GM18951 (cell line): ENCODE data around the gene PIEZO2.

Experiments
- POLR2A ChIP-seq: IDR thresholded peaks from 4 replicates; pipeline ENCODE4 v1.6.1; 2011; ENCODE audit warnings: mild to moderate bottlenecking; ENCODE audit not compliant: insufficient read length, insufficient read depth; ENCODE audit errors: extremely low read depth
- in situ Hi-C: fragments of 300-500 bp; cut with MboI; formaldehyde crosslinking; loops from one replicate; pipeline ENCODE4 v1.12.0; 2022; ENCODE audit warnings: low sequenced_read_pairs, mixed read lengths, inconsistent platforms; ENCODE audit not compliant: unreplicated experiment

Gene PIEZO2

GRCh38 chr18:10973567-10974203 is 175.7 kb downstream of the PIEZO2 start:
- in situ Hi-C loops = loop anchor here (5.0 kb wide), 1 partner anchor 34 kb away; no protein-coding TSS in a partner anchor
- no peak for TF ChIP-seq POLR2A

GRCh38 chr18:10971717-10972116 is 177.7 kb downstream of the PIEZO2 start:
- TF ChIP-seq POLR2A = no peak
- in situ Hi-C loops = loop anchor here (5.0 kb wide), 1 partner anchor 36 kb away; no protein-coding TSS in a partner anchor

- in situ Hi-C loops = no loop called here
Observed at GRCh38 chr18:10965119-10965518, 184.2 kb downstream of the PIEZO2 start.

GRCh38 chr18:10953672-10954071 is 195.7 kb downstream of the PIEZO2 start:
- no peak for TF ChIP-seq POLR2A
- in situ Hi-C loops = no loop called here

More at GRCh38 chr18:10965119-10965518, 184.2 kb downstream of the PIEZO2 start:
- TF ChIP-seq POLR2A = no peak

- in situ Hi-C loops = no loop called here
- TF ChIP-seq POLR2A = no peak
Observed at GRCh38 chr18:10951631-10952544, 197.5 kb downstream of the PIEZO2 start.

- in situ Hi-C loops = no loop called here
- TF ChIP-seq POLR2A = no peak
Observed at GRCh38 chr18:10950876-10951630, 198.3 kb downstream of the PIEZO2 start.

- no peak for TF ChIP-seq POLR2A
- in situ Hi-C loops = no loop called here
Observed at GRCh38 chr18:10950080-10950875, 199.1 kb downstream of the PIEZO2 start.

- TF ChIP-seq POLR2A = no peak
- in situ Hi-C loops = no loop called here
Observed at GRCh38 chr18:10949655-10950054, 199.7 kb downstream of the PIEZO2 start.

- in situ Hi-C loops = no loop called here
- no peak for TF ChIP-seq POLR2A
Observed at GRCh38 chr18:10948421-10948820, 200.9 kb downstream of the PIEZO2 start.

GRCh38 chr18:10946058-10946457 is 203.3 kb downstream of the PIEZO2 start:
- in situ Hi-C loops = no loop called here
- TF ChIP-seq POLR2A = no peak

GRCh38 chr18:10942998-10943397 is 206.4 kb downstream of the PIEZO2 start:
- in situ Hi-C loops = no loop called here
- TF ChIP-seq POLR2A = no peak

GRCh38 chr18:10939822-10940221 is 209.5 kb downstream of the PIEZO2 start:
- in situ Hi-C loops = no loop called here
- no peak for TF ChIP-seq POLR2A
